Upper lobe of right lung (tissue), 1 donor: ENCODE data around the gene DPP4. TPM values are rescaled to one million over a fixed set of nuclear protein-coding genes. Genes with fewer than 3 reads are reported as not detected.

ENCODE experiments used
- ATAC-seq: fragments of 200-7000 bp; cut with Tn5 transposase; one replicate; pipeline ENCODE4 v1.9.1; 2020; ENCODE audit warnings: mild to moderate bottlenecking, moderate library complexity
- DNase-seq: peaks from one replicate; pipeline ENCODE4 v3.0.0-alpha.2; 2020
- H3K27ac ChIP-seq: fragments of 200-600 bp; one replicate; pipeline ENCODE4 v1.8.0; 2022
- H3K27me3 ChIP-seq: fragments of 200-600 bp; one replicate; pipeline ENCODE4 v1.8.0; 2022; ENCODE audit warnings: mild to moderate bottlenecking
- H3K36me3 ChIP-seq: fragments of 200-600 bp; one replicate; pipeline ENCODE4 v1.8.0; 2022
- H3K4me1 ChIP-seq: fragments of 200-600 bp; one replicate; pipeline ENCODE4 v1.8.0; 2022
- H3K4me3 ChIP-seq: fragments of 200-600 bp; one replicate; pipeline ENCODE4 v1.8.0; 2022; ENCODE audit warnings: mild to moderate bottlenecking
- H3K9me3 ChIP-seq: fragments of 200-600 bp; one replicate; pipeline ENCODE4 v1.8.0; 2022
- CTCF ChIP-seq: fragments of 200-600 bp; IDR thresholded peaks from one replicate; pipeline ENCODE4 v1.8.0; 2022; ENCODE audit warnings: antibody characterized with exemption
- intact Hi-C: fragments of 100-400 bp; cut with DNase I; formaldehyde crosslinking; loops from one replicate; pipeline ENCODE4 v1.11.0; 2022
- total RNA-seq: library from RNA; stranded (reverse); fragmentation: NEBNext Ultra II Directional; extraction: Animal tissue kit (Norgen Biotek cat#: 25700); gene quantifications from one replicate; pipeline ENCODE4 v1.2.1, GENCODE V29; 2021
- donor health status: DM: no; HTN: yes; CAD: no; lungs with severe emphysema.

DPP4 gene
- total RNA-seq, 1 donor from 2014 or later: 30.7 TPM

GRCh38 chr2:162044586-162044985 is 29.4 kb downstream of the DPP4 start:
- TF ChIP-seq CTCF: no peak
- intact Hi-C loops: no loop called here
- H3K36me3 ChIP-seq: no peaks in the 10 kb centered on the region
- no peak overlapping the region for H3K27ac ChIP-seq
- no peaks in the 10 kb centered on the region for H3K27me3 ChIP-seq
- DNase-seq: no peak
- no peaks in the 10 kb centered on the region for H3K9me3 ChIP-seq
- no peak for ATAC-seq
- no peaks in the 10 kb centered on the region for H3K4me1 ChIP-seq
- H3K4me3 ChIP-seq: no peak overlapping the region

DNA sequence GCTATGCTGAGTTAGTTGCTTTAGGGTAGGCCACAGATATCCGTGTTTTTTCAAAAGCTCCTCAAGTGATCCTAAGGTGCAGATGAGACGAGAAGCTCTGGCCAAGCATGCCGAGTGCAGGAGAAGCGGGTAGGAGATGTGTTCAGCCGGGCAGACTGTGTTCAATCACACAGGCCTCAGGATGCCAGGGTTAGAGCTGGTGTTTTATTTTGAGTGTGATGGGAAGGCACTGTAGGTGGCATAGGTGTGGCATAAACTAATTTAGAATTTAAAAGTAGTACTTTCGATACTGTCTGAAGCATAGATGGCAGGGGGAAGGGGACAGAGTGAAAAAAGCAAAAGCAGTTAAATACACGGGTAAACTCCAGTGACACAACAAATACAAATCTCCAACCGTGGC is 30.9 kb downstream of the DPP4 start:
- H3K27ac ChIP-seq: no peak overlapping the region
- no peaks in the 10 kb centered on the region for H3K36me3 ChIP-seq
- no peaks in the 10 kb centered on the region for H3K27me3 ChIP-seq
- no peak overlapping the region for H3K4me3 ChIP-seq
- TF ChIP-seq CTCF: no peak
- no peaks in the 10 kb centered on the region for H3K4me1 ChIP-seq
- intact Hi-C loops: no loop called here
- no peak for ATAC-seq
- no peaks in the 10 kb centered on the region for H3K9me3 ChIP-seq
- DNase-seq: no peak

DNA sequence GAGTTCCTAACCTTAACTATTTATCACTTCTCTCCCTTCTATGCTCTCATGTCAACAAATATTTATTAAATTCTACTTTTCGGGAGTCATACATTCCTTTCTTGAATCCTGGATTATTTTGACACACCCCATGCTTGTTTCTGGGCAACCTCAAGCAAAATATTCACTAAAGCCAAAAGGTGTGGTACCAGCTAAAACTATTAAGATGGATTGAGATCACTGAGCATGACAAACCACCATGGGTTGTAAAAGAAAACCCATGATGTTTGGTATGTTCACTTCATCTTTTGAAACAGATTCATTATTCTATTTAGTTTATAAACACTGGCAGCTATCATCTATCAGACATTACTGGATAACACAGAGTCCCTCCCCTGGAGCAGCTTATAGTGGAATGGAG is 32.5 kb downstream of the DPP4 start:
- no peaks in the 10 kb centered on the region for H3K36me3 ChIP-seq
- no peak overlapping the region for H3K4me3 ChIP-seq
- ATAC-seq: no peak
- H3K27ac ChIP-seq: no peak overlapping the region
- no peaks in the 10 kb centered on the region for H3K4me1 ChIP-seq
- TF ChIP-seq CTCF: no peak
- DNase-seq: no peak
- H3K27me3 ChIP-seq: no peaks in the 10 kb centered on the region
- H3K9me3 ChIP-seq: no peaks in the 10 kb centered on the region
- intact Hi-C loops: no loop called here

DNA sequence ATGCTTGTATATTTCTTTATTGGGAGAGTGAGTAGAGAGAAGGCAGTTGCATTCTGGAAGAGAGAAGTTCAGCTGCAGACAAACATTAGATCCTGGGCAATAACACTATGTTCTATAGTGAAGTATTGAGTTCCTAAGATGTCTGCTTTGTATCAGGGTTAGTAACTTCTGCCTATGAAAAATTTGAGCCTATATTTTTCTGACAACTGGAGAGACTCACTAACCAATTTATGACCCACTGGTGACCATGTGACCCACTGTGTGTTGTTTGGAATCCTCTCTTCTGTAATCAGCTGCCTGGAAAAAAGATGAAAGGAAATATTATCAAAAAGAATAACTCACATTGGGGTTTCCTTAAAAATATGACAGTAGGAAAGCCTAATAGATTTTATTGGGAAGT is 35.3 kb downstream of the DPP4 start:
- intact Hi-C loops: no loop called here
- no peak for DNase-seq

GRCh38 chr2:162037886-162038285 is 36.1 kb downstream of the DPP4 start:
- Histone ChIP-seq H3K27ac (no peak overlapping the region), H3K4me3 (no peak overlapping the region), H3K36me3 (no peaks in the 10 kb centered on the region), H3K27me3 (no peaks in the 10 kb centered on the region), H3K9me3 (no peaks in the 10 kb centered on the region), H3K4me1 (no peaks in the 10 kb centered on the region)
- DNase-seq: no peak
- no peak for ATAC-seq
- intact Hi-C loops: no loop called here
- TF ChIP-seq CTCF: no peak

More for the DNA sequence above, 35.3 kb downstream of the DPP4 start:
- H3K27ac ChIP-seq: no peak overlapping the region
- TF ChIP-seq CTCF: no peak
- H3K27me3 ChIP-seq: no peaks in the 10 kb centered on the region
- no peaks in the 10 kb centered on the region for H3K9me3 ChIP-seq
- H3K4me3 ChIP-seq: no peak overlapping the region
- ATAC-seq: no peak
- no peaks in the 10 kb centered on the region for H3K36me3 ChIP-seq
- H3K4me1 ChIP-seq: no peaks in the 10 kb centered on the region

DNA sequence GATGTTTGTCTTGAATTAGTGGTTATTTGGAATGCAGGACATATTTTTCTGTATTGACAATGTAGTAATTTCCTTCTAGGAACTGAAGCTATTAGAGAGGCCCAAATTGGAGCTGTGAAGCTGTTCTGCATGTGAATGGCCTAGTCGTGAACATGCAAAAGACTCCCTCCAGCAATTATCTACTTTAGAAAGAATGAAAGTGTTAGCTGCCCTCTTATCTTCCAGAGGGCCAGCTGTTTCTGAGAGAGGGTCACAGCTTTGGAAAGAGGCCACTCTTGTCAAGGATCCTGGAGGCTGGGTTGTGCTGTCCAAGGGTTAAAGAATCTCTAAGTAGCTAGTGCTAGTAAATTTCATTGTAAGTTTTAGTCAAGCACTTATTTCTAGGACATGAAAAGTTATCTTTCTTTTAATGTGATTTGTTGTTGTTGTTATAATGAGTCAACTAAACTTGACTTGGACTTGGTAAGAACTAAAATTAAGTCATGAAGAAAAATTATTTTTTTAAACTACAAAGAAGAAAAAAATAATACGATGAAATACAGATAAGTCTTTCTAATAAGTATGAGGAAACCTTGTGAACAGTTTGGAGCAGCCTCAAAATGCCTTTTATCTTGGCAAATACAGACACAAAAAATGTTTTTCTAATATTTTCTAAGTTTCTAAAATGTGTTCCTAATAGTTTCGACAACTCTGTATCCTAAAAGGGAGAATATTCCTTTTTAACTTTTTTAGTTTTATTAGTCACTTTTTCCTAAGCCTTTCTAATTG is 36.8 kb downstream of the DPP4 start:
- TF ChIP-seq CTCF: no peak
- Histone ChIP-seq H3K27me3 (no peaks in the 10 kb centered on the region), H3K9me3 (no peaks in the 10 kb centered on the region), H3K27ac (no peak overlapping the region), H3K36me3 (no peaks in the 10 kb centered on the region), H3K4me1 (no peaks in the 10 kb centered on the region), H3K4me3 (no peak overlapping the region)
- ATAC-seq (no peak), DNase-seq (no peak)
- intact Hi-C loops: no loop called here
